ENCODE data around the gene IFI27L1. TPM values are rescaled to one million over a fixed set of nuclear protein-coding genes. Genes with fewer than 3 reads are reported as not detected.

Gene IFI27L1
- polyA plus RNA-seq, 1 donor (not counting 4 experiments of a cell fraction or from before 2014, with no cell fraction given) = 17.4 TPM

DNA sequence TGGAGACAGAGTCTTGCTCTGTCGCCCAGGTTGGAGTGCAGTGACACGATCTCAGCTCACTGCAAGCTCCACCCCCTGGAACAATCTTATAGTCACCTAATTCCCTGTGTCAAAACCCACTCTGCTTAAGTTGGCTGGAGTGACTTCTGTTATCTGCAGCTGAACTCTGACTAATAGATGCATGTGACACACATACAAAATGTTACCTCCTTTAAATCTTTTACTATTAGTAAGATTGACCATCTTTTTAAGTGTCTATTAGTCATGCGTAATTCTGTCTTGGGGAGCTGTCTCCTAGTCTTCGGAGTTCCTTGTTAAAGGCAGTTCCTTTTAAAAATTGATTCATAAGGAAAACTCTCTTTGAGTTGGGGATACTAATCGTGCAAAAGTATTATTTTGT lies 7.4 kb downstream of the IFI27L1 start:
- Histone ChIP-seq H3K9me1 (ENCODE audit: control insufficient read depth, extremely low read depth, insufficient read depth, low read length) (no peaks in the 10 kb centered on the region), H3K79me2 (ENCODE audit: control insufficient read depth, insufficient read depth, low read length) (no peaks in the 10 kb centered on the region), H3K36me3 (ENCODE audit: control insufficient read depth in 2 of 2, extremely low read depth in 1 of 2, insufficient read depth in 2 of 2, low read length in 2 of 2) (no peaks in the 10 kb centered on the region), H3K4me2 (ENCODE audit: control insufficient read depth, extremely low read depth, insufficient read depth, low read depth, low read length) (peak overlapping the region; percentile 29), H3K27me3 (ENCODE audit: control insufficient read depth, extremely low read depth, insufficient read depth, low read length) (no peaks in the 10 kb centered on the region), H2AFZ (ENCODE audit: control insufficient read depth, low read length) (no peak overlapping the region), H3K4me1 (ENCODE audit: control insufficient read depth, extremely low read depth, insufficient read depth, low read length) (peaks cover 17% of the 10 kb centered on the region), H4K20me1 (ENCODE audit: control insufficient read depth, extremely low read depth, insufficient read depth, low read length) (no peaks in the 10 kb centered on the region), H3K9me3 (ENCODE audit: control insufficient read depth, low read depth, low read length) (no peaks in the 10 kb centered on the region), H3K9ac (ENCODE audit: control insufficient read depth, extremely low read depth, insufficient read depth, low read length) (no peak overlapping the region), H3K4me3 (ENCODE audit: control insufficient read depth in 2 of 3, extremely low read depth in 1 of 3, insufficient read depth in 2 of 3, low read depth in 1 of 3, low read length in 3 of 3) (no peak overlapping the region), H3K27ac (ENCODE audit: control insufficient read depth, insufficient read depth, low read length) (no peak overlapping the region)
- TF ChIP-seq EZH2 (IDR thresholded peaks at IDR 0.05; ENCODE audit: low read length) = no peak
- TF ChIP-seq, protein P1, sequence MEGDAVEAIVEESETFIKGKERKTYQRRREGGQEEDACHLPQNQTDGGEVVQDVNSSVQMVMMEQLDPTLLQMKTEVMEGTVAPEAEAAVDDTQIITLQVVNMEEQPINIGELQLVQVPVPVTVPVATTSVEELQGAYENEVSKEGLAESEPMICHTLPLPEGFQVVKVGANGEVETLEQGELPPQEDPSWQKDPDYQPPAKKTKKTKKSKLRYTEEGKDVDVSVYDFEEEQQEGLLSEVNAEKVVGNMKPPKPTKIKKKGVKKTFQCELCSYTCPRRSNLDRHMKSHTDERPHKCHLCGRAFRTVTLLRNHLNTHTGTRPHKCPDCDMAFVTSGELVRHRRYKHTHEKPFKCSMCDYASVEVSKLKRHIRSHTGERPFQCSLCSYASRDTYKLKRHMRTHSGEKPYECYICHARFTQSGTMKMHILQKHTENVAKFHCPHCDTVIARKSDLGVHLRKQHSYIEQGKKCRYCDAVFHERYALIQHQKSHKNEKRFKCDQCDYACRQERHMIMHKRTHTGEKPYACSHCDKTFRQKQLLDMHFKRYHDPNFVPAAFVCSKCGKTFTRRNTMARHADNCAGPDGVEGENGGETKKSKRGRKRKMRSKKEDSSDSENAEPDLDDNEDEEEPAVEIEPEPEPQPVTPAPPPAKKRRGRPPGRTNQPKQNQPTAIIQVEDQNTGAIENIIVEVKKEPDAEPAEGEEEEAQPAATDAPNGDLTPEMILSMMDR (optimal IDR thresholded peaks at IDR 0.05 in 1 of 3, IDR thresholded peaks at IDR 0.05 in 1 of 3, conservative IDR thresholded peaks at IDR 0.05 in 1 of 3; ENCODE audit: extremely low read depth in 1 of 3, insufficient read depth in 2 of 3, low read length in 3 of 3) = no peak
- FAIRE-seq (no peak), DNase-seq (ENCODE audit: low read depth, low spot score) (no peak)
- dilution Hi-C loops (cut with MboI; ENCODE audit: extremely low pct_ligation_motif_present, low sequenced_read_pairs) = no loop called here

DNA sequence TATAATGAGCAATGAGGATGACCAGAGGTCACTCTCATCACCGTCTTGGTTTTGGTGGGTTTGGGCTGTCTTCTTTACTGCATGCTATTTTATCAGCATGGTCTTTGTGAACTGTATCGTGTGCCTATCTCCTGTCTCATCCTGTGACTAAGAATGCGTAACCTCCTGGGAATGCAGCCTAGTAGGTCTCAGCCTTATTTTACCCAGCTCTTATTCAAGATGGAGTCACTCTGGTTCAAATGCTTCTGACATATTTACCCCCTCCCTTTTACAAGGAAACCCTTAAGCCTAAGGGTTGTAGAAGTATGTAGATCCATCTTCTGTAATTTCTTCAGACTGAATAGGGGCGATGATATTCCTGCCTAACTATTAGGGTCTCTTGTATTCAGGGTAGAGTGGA lies 8.4 kb downstream of the IFI27L1 start:
- no peaks in the 10 kb centered on the region for H3K36me3 ChIP-seq (ENCODE audit: control insufficient read depth in 2 of 2, extremely low read depth in 1 of 2, insufficient read depth in 2 of 2, low read length in 2 of 2)
- DNase-seq (ENCODE audit: low read depth, low spot score) = no peak
- no peak overlapping the region for H3K9ac ChIP-seq (ENCODE audit: control insufficient read depth, extremely low read depth, insufficient read depth, low read length)
- H3K4me3 ChIP-seq (ENCODE audit: control insufficient read depth in 2 of 3, extremely low read depth in 1 of 3, insufficient read depth in 2 of 3, low read depth in 1 of 3, low read length in 3 of 3) = no peak overlapping the region
- H3K9me3 ChIP-seq (ENCODE audit: control insufficient read depth, low read depth, low read length) = no peaks in the 10 kb centered on the region
- H2AFZ ChIP-seq (ENCODE audit: control insufficient read depth, low read length) = no peak overlapping the region
- TF ChIP-seq, protein P1 (optimal IDR thresholded peaks at IDR 0.05 in 1 of 3, IDR thresholded peaks at IDR 0.05 in 1 of 3, conservative IDR thresholded peaks at IDR 0.05 in 1 of 3; ENCODE audit: extremely low read depth in 1 of 3, insufficient read depth in 2 of 3, low read length in 3 of 3) = no peak
- TF ChIP-seq EZH2 (IDR thresholded peaks at IDR 0.05; ENCODE audit: low read length) = no peak
- peak overlapping the region; percentile 29 for H3K4me2 ChIP-seq (ENCODE audit: control insufficient read depth, extremely low read depth, insufficient read depth, low read depth, low read length)
- FAIRE-seq = peak; percentile 83
- H3K27ac ChIP-seq (ENCODE audit: control insufficient read depth, insufficient read depth, low read length) = peak overlapping the region; percentile 14
- no peaks in the 10 kb centered on the region for H4K20me1 ChIP-seq (ENCODE audit: control insufficient read depth, extremely low read depth, insufficient read depth, low read length)
- H3K4me1 ChIP-seq (ENCODE audit: control insufficient read depth, extremely low read depth, insufficient read depth, low read length) = peaks cover 17% of the 10 kb centered on the region
- H3K27me3 ChIP-seq (ENCODE audit: control insufficient read depth, extremely low read depth, insufficient read depth, low read length) = no peaks in the 10 kb centered on the region
- dilution Hi-C loops (cut with MboI; ENCODE audit: extremely low pct_ligation_motif_present, low sequenced_read_pairs) = no loop called here
- H3K79me2 ChIP-seq (ENCODE audit: control insufficient read depth, insufficient read depth, low read length) = no peaks in the 10 kb centered on the region
- H3K9me1 ChIP-seq (ENCODE audit: control insufficient read depth, extremely low read depth, insufficient read depth, low read length) = no peaks in the 10 kb centered on the region

Data from keratinocyte (primary cell).